SK-N-MC (cell line): ENCODE measurements around the gene WASHC4.

Experiments used
- DNase-seq: peaks from one replicate; pipeline ENCODE4 v3.0.0-alpha.2; 2011; ENCODE audit warnings: low read depth, low spot score
- H3K27ac ChIP-seq: fragments of 200-600 bp; sonication (generic); 2 replicates; pipeline ENCODE4 v1.5.1; 2016; ENCODE audit warnings: mixed run types
- H3K36me3 ChIP-seq: fragments of 200-600 bp; sonication (generic); 2 replicates; pipeline ENCODE4 v1.6.1; 2017; ENCODE audit warnings: antibody characterized with exemption, low read length, mixed read lengths; ENCODE audit not compliant: insufficient read depth
- H3K4me3 ChIP-seq: fragments of 200-600 bp; sonication (generic); 2 replicates; pipeline ENCODE4 v1.5.1; 2016
- H3K9ac ChIP-seq: fragments of 200-600 bp; sonication (generic); 2 replicates; pipeline ENCODE4 v1.8.0; 2017; ENCODE audit warnings: mixed run types, mixed read lengths; ENCODE audit not compliant: insufficient read length
- H3K9me3 ChIP-seq: fragments of 200-600 bp; sonication (generic); 2 replicates; pipeline ENCODE4 v1.6.1; 2017; ENCODE audit warnings: low read depth, mild to moderate bottlenecking, antibody characterized with exemption, low read length, moderate library complexity, mixed read lengths
- EZH2 ChIP-seq: fragments of 200-600 bp; sonication (generic); IDR thresholded peaks from one replicate; pipeline ENCODE4 v1.6.1; 2017; ENCODE audit warnings: antibody characterized with exemption
- FOXP2 ChIP-seq: optimal IDR thresholded peaks from 2 replicates; pipeline ENCODE3; 2011; ENCODE audit warnings: mild to moderate bottlenecking, moderate library complexity; ENCODE audit not compliant: insufficient read depth; ENCODE audit errors: extremely low read length, control extremely low read depth
- POLR2AphosphoS5 ChIP-seq: IDR thresholded peaks from 2 replicates; pipeline ENCODE4 v1.6.1; 2012; ENCODE audit warnings: mild to moderate bottlenecking, low read depth, low read length, borderline replicate concordance

WASHC4 gene

GRCh38 chr12:105214148-105214547 is 106.6 kb downstream of the WASHC4 start:
- Histone ChIP-seq H3K4me3 (no peak overlapping the region), H3K9me3 (no peaks in the 10 kb centered on the region), H3K36me3 (peaks cover 12% of the 10 kb centered on the region; the same call in 1 of the 2 replicates), H3K9ac (no peak overlapping the region), H3K27ac (no peak overlapping the region)
- TF ChIP-seq EZH2 (no peak), POLR2AphosphoS5 (no peak), FOXP2 (no peak)
- DNase-seq = no peak

DNA sequence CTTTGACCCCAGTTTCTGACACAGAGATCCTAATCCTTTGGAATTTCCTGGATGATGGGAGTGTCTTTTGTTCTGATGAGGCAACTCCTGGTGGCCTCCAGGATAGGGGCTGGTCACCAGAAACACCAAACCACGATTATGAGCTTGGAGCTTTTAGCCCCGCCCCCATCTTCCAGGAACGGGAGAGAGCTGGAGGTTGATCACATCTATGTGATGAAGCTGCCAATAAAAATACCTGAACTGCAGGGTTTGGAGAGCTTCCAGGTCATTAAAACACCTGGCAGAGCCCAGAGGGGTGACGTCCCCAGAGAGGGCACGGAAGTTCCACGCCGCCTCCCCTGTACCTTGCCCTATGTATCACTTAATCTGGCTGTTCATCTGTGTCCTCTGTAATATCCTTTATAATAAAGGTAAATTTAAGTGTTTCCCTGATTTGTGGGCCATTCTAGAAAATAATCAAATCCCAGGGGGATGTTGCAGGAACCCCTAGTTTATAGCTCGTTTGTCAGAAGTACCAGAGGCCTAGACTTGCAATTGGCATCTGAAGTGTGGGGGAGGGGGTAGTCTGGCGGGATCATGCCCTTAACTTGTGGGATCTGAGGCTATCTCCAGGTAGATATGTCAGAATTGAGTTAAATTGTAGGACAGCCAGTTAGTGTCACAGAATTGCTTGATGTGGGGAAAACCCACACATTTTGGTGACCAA is 107.3 kb downstream of the WASHC4 start:
- TF ChIP-seq EZH2 (no peak), FOXP2 (no peak), POLR2AphosphoS5 (no peak)
- no peak for DNase-seq
- Histone ChIP-seq H3K9me3 (no peaks in the 10 kb centered on the region), H3K4me3 (no peak overlapping the region), H3K27ac (no peak overlapping the region), H3K36me3 (peaks cover 12% of the 10 kb centered on the region; the same call in 1 of the 2 replicates), H3K9ac (no peak overlapping the region)

DNA sequence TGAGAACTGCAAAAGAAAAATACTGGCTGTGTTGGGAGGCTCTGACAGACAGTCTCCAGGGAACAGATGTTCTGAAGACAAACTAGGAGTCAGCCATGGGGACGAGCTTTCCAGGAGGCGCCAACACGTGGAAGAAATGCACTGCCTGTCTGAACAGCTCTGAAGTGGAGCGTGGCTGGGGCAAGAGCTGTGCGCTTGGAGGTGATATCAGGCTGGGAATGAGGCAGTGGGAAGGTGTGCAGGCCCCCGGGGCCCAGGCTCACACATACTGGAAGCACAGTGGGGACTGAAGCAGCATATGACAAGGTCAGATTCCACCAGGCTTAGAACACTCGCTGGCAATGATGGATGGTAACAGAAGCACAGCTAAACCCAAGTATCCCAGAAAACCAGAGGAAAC is 110.9 kb downstream of the WASHC4 start:
- Histone ChIP-seq H3K27ac (no peak overlapping the region), H3K36me3 (peaks cover 16% of the 10 kb centered on the region; the same call in 1 of the 2 replicates), H3K9me3 (no peaks in the 10 kb centered on the region), H3K9ac (no peak overlapping the region), H3K4me3 (no peak overlapping the region)
- no peak for DNase-seq
- no peak for TF ChIP-seq POLR2AphosphoS5
- TF ChIP-seq EZH2 = no peak
- TF ChIP-seq FOXP2 = no peak
